ENCODE data around the gene TMPRSS2. TPM values are rescaled to one million over a fixed set of nuclear protein-coding genes. Genes with fewer than 3 reads are reported as not detected.

TMPRSS2 gene
- total and polyA plus RNA-seq, 2 donors from 2014 or later: 32.8 to 55.0 TPM

GRCh38 chr21:41482980-41483379 is 25.0 kb downstream of the TMPRSS2 start:
- Histone ChIP-seq H3K27ac (ENCODE audit: low read depth in 2 of 2, low read length in 2 of 2) (no peak overlapping the region), H3K4me3 (ENCODE audit: low read length in 3 of 3) (no peak overlapping the region), H3K9ac (ENCODE audit: low read length in 3 of 3) (no peak overlapping the region), H3K9me3 (ENCODE audit: control insufficient read depth in 2 of 3, insufficient read depth in 1 of 3, low read length in 3 of 3) (no peaks in the 10 kb centered on the region), H3K36me3 (ENCODE audit: control insufficient read depth in 2 of 3, insufficient read depth in 3 of 3, low read length in 3 of 3) (peaks cover 0 to 19% (median 8%) of the 10 kb centered on the region in 3 donors), H3K27me3 (ENCODE audit: control insufficient read depth, insufficient read depth, low read length) (no peaks in the 10 kb centered on the region), H3K4me1 (ENCODE audit: control insufficient read depth in 2 of 3, insufficient read depth in 2 of 3, low read depth in 1 of 3, low read length in 3 of 3) (peaks cover 0 to 25% (median 16%) of the 10 kb centered on the region in 3 donors)
- intact Hi-C loops (cut with DNase I): no loop called here
- no peak for TF ChIP-seq CTCF (IDR thresholded peaks at IDR 0.05; ENCODE audit: borderline replicate concordance, extremely low read depth, insufficient read depth)
- FAIRE-seq (no peak), DNase-seq (no peak)

- Histone ChIP-seq H3K4me1 (ENCODE audit: control insufficient read depth in 2 of 3, insufficient read depth in 2 of 3, low read depth in 1 of 3, low read length in 3 of 3) (peaks cover 0 to 26% (median 16%) of the 10 kb centered on the region in 3 donors), H3K4me3 (ENCODE audit: low read length in 3 of 3) (no peak overlapping the region), H3K27me3 (ENCODE audit: control insufficient read depth, insufficient read depth, low read length) (no peaks in the 10 kb centered on the region), H3K27ac (ENCODE audit: low read depth in 2 of 2, low read length in 2 of 2) (no peak overlapping the region), H3K9me3 (ENCODE audit: control insufficient read depth in 2 of 3, insufficient read depth in 1 of 3, low read length in 3 of 3) (no peaks in the 10 kb centered on the region), H3K9ac (ENCODE audit: low read length in 3 of 3) (no peak overlapping the region), H3K36me3 (ENCODE audit: control insufficient read depth in 2 of 3, insufficient read depth in 3 of 3, low read length in 3 of 3) (peaks cover 0 to 18% (median 8%) of the 10 kb centered on the region in 3 donors)
- no peak for TF ChIP-seq CTCF (IDR thresholded peaks at IDR 0.05; ENCODE audit: borderline replicate concordance, extremely low read depth, insufficient read depth)
- intact Hi-C loops (cut with DNase I): no loop called here
- DNase-seq: no peak
- no peak for FAIRE-seq
Measured at GRCh38 chr21:41482301-41482700, 25.7 kb downstream of the TMPRSS2 start.

GRCh38 chr21:41481191-41481590 is 26.8 kb downstream of the TMPRSS2 start:
- H3K27ac ChIP-seq (ENCODE audit: low read depth in 2 of 2, low read length in 2 of 2): no peak overlapping the region
- no peak for TF ChIP-seq CTCF (IDR thresholded peaks at IDR 0.05; ENCODE audit: borderline replicate concordance, extremely low read depth, insufficient read depth)
- DNase-seq (no peak), FAIRE-seq (no peak)
- intact Hi-C loops (cut with DNase I): no loop called here
- H3K36me3 ChIP-seq (ENCODE audit: control insufficient read depth in 2 of 3, insufficient read depth in 3 of 3, low read length in 3 of 3): peaks cover 0 to 17% (median 7%) of the 10 kb centered on the region in 3 donors
- H3K9me3 ChIP-seq (ENCODE audit: control insufficient read depth in 2 of 3, insufficient read depth in 1 of 3, low read length in 3 of 3): no peaks in the 10 kb centered on the region
- no peak overlapping the region for H3K4me3 ChIP-seq (ENCODE audit: low read length in 3 of 3)
- no peak overlapping the region for H3K9ac ChIP-seq (ENCODE audit: low read length in 3 of 3)
- H3K4me1 ChIP-seq (ENCODE audit: control insufficient read depth in 2 of 3, insufficient read depth in 2 of 3, low read depth in 1 of 3, low read length in 3 of 3): peaks cover 0 to 20% (median 16%) of the 10 kb centered on the region in 3 donors
- H3K27me3 ChIP-seq (ENCODE audit: control insufficient read depth, insufficient read depth, low read length): no peaks in the 10 kb centered on the region

Measured in kidney (tissue), 14 donors.